ENCODE results near the gene PRR20G. TPM values are rescaled to one million over a fixed set of nuclear protein-coding genes. Genes with fewer than 3 reads are reported as not detected.

PRR20G gene
- total and polyA plus RNA-seq, 9 of the 15 experiments (the other 6 are each of a cell fraction or from before 2014, with no cell fraction given) = not detected

GRCh38 chr3:127260826-127261555, 26.9 kb downstream of the PRR20G start:
- H3K9me1 ChIP-seq (ENCODE audit: control insufficient read depth, insufficient read depth, low read length) = no peaks in the 10 kb centered on the region
- H3K4me3 ChIP-seq = no peak overlapping the region
- no peak for DNase-seq (ENCODE audit: extremely low read depth in 1 of 4, low spot score in 3 of 4)
- no peak overlapping the region for H3K27ac ChIP-seq (ENCODE audit: extremely low read depth, low read depth, low read length)
- H3K4me2 ChIP-seq (ENCODE audit: insufficient read depth, low read length) = no peak overlapping the region
- in situ Hi-C loops (cut with MboI) = no loop called here
- H3K9me3 ChIP-seq (replicated peaks; ENCODE audit: control insufficient read depth, insufficient read depth, low read depth, low read length) = no peaks in the 10 kb centered on the region
- 6% methylated on average over 5 of the region's 6 CpGs for WGBS (ENCODE audit: insufficient coverage, low coverage, missing lambda C conversion rate)
- BruUV-seq (replicated peaks) = no TSS peak
- no peak overlapping the region for H3K9ac ChIP-seq (ENCODE audit: insufficient read depth in 1 of 2, low read depth in 2 of 2, low read length in 2 of 2)
- H3K36me3 ChIP-seq (ENCODE audit: control insufficient read depth, insufficient read depth, low read length) = no peaks in the 10 kb centered on the region
- no peaks in the 10 kb centered on the region for H3K79me2 ChIP-seq (ENCODE audit: control insufficient read depth, insufficient read depth, low read length)
- TF ChIP-seq ZNF398 (CRISPR knock-in tag; IDR thresholded peaks at IDR 0.05) = no peak
- no peak for TF ChIP-seq MCM7 (IDR thresholded peaks at IDR 0.05)
- no peak for TF ChIP-seq DMBX1 (CRISPR knock-in tag; IDR thresholded peaks at IDR 0.05; ENCODE audit: borderline replicate concordance)
- TF ChIP-seq ETV6 (IDR thresholded peaks at IDR 0.05; ENCODE audit: borderline replicate concordance in 1 of 2, low read depth in 2 of 2, low read length in 1 of 2) = no peak
- no peak for TF ChIP-seq ETV6 (CRISPR knock-in tag; IDR thresholded peaks at IDR 0.05; ENCODE audit: borderline replicate concordance)
- no peak for TF ChIP-seq SAFB2 (IDR thresholded peaks at IDR 0.05; ENCODE audit: borderline replicate concordance, low read depth, low read length, severe bottlenecking)
- TF ChIP-seq ZNF77 (CRISPR knock-in tag; IDR thresholded peaks at IDR 0.05) = no peak
- TF ChIP-seq RBM39 (optimal IDR thresholded peaks at IDR 0.05; ENCODE audit: low read depth, low read length) = no peak
- no peak for TF ChIP-seq ETS2 (tag; IDR thresholded peaks at IDR 0.05; ENCODE audit: borderline replicate concordance, poor library complexity, severe bottlenecking)
- TF ChIP-seq HMG20A (CRISPR knock-in tag; conservative IDR thresholded peaks at IDR 0.05) = no peak
- TF ChIP-seq ZNF134 (CRISPR knock-in tag; conservative IDR thresholded peaks at IDR 0.05) = no peak
- TF ChIP-seq, protein P1, sequence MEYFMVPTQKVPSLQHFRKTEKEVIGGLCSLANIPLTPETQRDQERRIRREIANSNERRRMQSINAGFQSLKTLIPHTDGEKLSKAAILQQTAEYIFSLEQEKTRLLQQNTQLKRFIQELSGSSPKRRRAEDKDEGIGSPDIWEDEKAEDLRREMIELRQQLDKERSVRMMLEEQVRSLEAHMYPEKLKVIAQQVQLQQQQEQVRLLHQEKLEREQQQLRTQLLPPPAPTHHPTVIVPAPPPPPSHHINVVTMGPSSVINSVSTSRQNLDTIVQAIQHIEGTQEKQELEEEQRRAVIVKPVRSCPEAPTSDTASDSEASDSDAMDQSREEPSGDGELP (CRISPR knock-in tag; IDR thresholded peaks at IDR 0.05; ENCODE audit: borderline replicate concordance) = no peak
- TF ChIP-seq LARP7 (IDR thresholded peaks at IDR 0.05) = no peak
- no peak for TF ChIP-seq EHMT2 (IDR thresholded peaks at IDR 0.05)
- TF ChIP-seq ZNF263 (CRISPR knock-in tag; IDR thresholded peaks at IDR 0.05; ENCODE audit: borderline replicate concordance) = no peak
- no peak for TF ChIP-seq MAX (CRISPR knock-in tag; IDR thresholded peaks at IDR 0.05)
- CTCF ChIA-PET (ENCODE audit: low intra/inter-chr PET ratio) = no interaction called here
- FAIRE-seq = no peak
- no peak overlapping the region for H2AFZ ChIP-seq (ENCODE audit: low read depth, low read length)
- peaks cover 0 to 5% of the 10 kb centered on the region in 2 experiments; a peak in 1 of 5 replicates for H3K27me3 ChIP-seq (ENCODE audit: control insufficient read depth in 2 of 2, insufficient read depth in 2 of 2, low read length in 2 of 2)
- intact Hi-C loops (cut with micrococcal nuclease) = no loop called here
- ATAC-seq = no peak
- POLR2A ChIA-PET = no interaction called here
- no peaks in the 10 kb centered on the region; the same call in 1 of the 2 replicates for H4K20me1 ChIP-seq (replicated peaks; ENCODE audit: control insufficient read depth, insufficient read depth, low read length)
- no peaks in the 10 kb centered on the region for H3K4me1 ChIP-seq (replicated peaks in 1 of 2; ENCODE audit: control insufficient read depth in 2 of 2, insufficient read depth in 2 of 2, low read length in 2 of 2)
